GM23338 (cell line): ENCODE results near the gene AK6. TPM values are rescaled to one million over a fixed set of nuclear protein-coding genes. Genes with fewer than 3 reads are reported as not detected.

Experiments used
- ATAC-seq: fragments of 200-7000 bp; cut with Tn5 transposase; 3 replicates; pipeline ENCODE4 v1.9.1; 2020
- DNase-seq: peaks from one replicate; pipeline ENCODE4 v3.0.0-alpha.2; 2015; ENCODE audit warnings: low spot score
- H2AFZ ChIP-seq: fragments of 200-600 bp; sonication (generic); 2 replicates; pipeline ENCODE4 v1.8.0; 2016; ENCODE audit warnings: antibody characterized with exemption, mild to moderate bottlenecking, moderate library complexity
- H3F3A ChIP-seq: fragments of 200-600 bp; sonication (generic); replicated peaks from 2 replicates; pipeline ENCODE4 v1.8.0; 2017; ENCODE audit warnings: antibody characterized with exemption, mixed run types, low read depth
- H3K27ac ChIP-seq: fragments of 200-600 bp; sonication (generic); 2 replicates; pipeline ENCODE4 v1.6.1; 2016; ENCODE audit warnings: low read depth
- H3K27me3 ChIP-seq: fragments of 200-600 bp; sonication (generic); 2 replicates; pipeline ENCODE4 v1.8.0; 2016; ENCODE audit warnings: mild to moderate bottlenecking, mixed run types, moderate library complexity; ENCODE audit not compliant: insufficient read depth
- H3K36me3 ChIP-seq: fragments of 200-600 bp; sonication (generic); 2 replicates; pipeline ENCODE4 v1.8.0; 2016; ENCODE audit warnings: mild to moderate bottlenecking; ENCODE audit not compliant: insufficient read depth
- H3K4me1 ChIP-seq: fragments of 200-600 bp; sonication (generic); 2 replicates; pipeline ENCODE4 v1.8.0; 2016; ENCODE audit warnings: mild to moderate bottlenecking, moderate library complexity; ENCODE audit not compliant: insufficient read depth
- H3K4me2 ChIP-seq: fragments of 200-600 bp; sonication (generic); 2 replicates; pipeline ENCODE4 v1.7.1; 2017; ENCODE audit warnings: mixed run types
- H3K4me3 ChIP-seq: fragments of 200-600 bp; sonication (generic); 2 replicates; pipeline ENCODE4 v1.6.1; 2016; ENCODE audit warnings: mixed run types
- H3K79me2 ChIP-seq: fragments of 200-600 bp; sonication (generic); replicated peaks from 2 replicates; pipeline ENCODE4 v1.8.0; 2017; ENCODE audit warnings: mild to moderate bottlenecking; ENCODE audit not compliant: insufficient read depth
- H3K9me2 ChIP-seq: fragments of 200-600 bp; sonication (generic); 2 replicates; pipeline ENCODE4 v1.8.0; 2017; ENCODE audit not compliant: insufficient read depth
- H4K20me1 ChIP-seq: fragments of 200-600 bp; sonication (generic); replicated peaks from 2 replicates; pipeline ENCODE4 v1.8.0; 2017; ENCODE audit warnings: mild to moderate bottlenecking; ENCODE audit not compliant: insufficient read depth
- H3K27ac Mint-ChIP-seq: 2 replicates; pipeline ENCODE4 v1.8.0; 2020; ENCODE audit warnings: inconsistent platforms, mild to moderate bottlenecking, moderate library complexity, mixed read lengths
- H3K27me3 Mint-ChIP-seq: 3 replicates; pipeline ENCODE4 v1.8.0; 2022; ENCODE audit warnings: low read depth, mild to moderate bottlenecking, moderate library complexity, mixed read lengths, inconsistent platforms; ENCODE audit not compliant: insufficient read depth, poor library complexity
- H3K36me3 Mint-ChIP-seq: 3 replicates; pipeline ENCODE4 v1.8.0; 2021; ENCODE audit warnings: low read depth, mild to moderate bottlenecking, inconsistent platforms, moderate library complexity, mixed read lengths
- H3K4me1 Mint-ChIP-seq: 3 replicates; pipeline ENCODE4 v1.8.0; 2020; ENCODE audit warnings: mild to moderate bottlenecking, inconsistent platforms, mixed read lengths
- H3K4me3 Mint-ChIP-seq: 3 replicates; pipeline ENCODE4 v1.8.0; 2021; ENCODE audit warnings: moderate library complexity, mild to moderate bottlenecking, inconsistent platforms, mixed read lengths
- H3K9me3 Mint-ChIP-seq: 3 replicates; pipeline ENCODE4 v1.8.0; 2020; ENCODE audit warnings: moderate library complexity, mild to moderate bottlenecking, inconsistent platforms, mixed read lengths
- CREB1 ChIP-seq: fragments of 250-450 bp; sonication (Bioruptor Pico); IDR thresholded peaks from 2 replicates; pipeline ENCODE4 v1.5.0; 2020; ENCODE audit warnings: low read depth, mild to moderate bottlenecking, moderate library complexity
- CTCF ChIP-seq, 2 experiments: fragments of 200-600 bp in 1 of 2; sonication (generic) in 1 of 2; conservative IDR thresholded peaks; 2 replicates each; pipeline versions ENCODE4 v1.5.1 to v1.6.1; 2016 to 2017; ENCODE audit warnings: antibody characterized with exemption in 2 of 2, low read depth in 2 of 2, mild to moderate bottlenecking in 2 of 2, moderate library complexity in 1 of 2
- ETS1 ChIP-seq: IDR thresholded peaks from 2 replicates; pipeline ENCODE4 v1.6.1; 2016; ENCODE audit warnings: antibody characterized with exemption
- EZH2 ChIP-seq: fragments of 200-600 bp; sonication (generic); IDR thresholded peaks from one replicate; pipeline ENCODE4 v1.8.0; 2017; ENCODE audit warnings: antibody characterized with exemption, mild to moderate bottlenecking, low read depth; ENCODE audit not compliant: unreplicated experiment
- EZH2phosphoT487 ChIP-seq: fragments of 200-600 bp; sonication (generic); IDR thresholded peaks from one replicate; pipeline ENCODE4 v1.8.1; 2018; ENCODE audit warnings: antibody characterized with exemption; ENCODE audit not compliant: unreplicated experiment
- NANOG ChIP-seq: IDR thresholded peaks from 2 replicates; pipeline ENCODE4 v1.6.1; 2016; ENCODE audit warnings: antibody characterized with exemption, borderline replicate concordance
- POLR2AphosphoS5 ChIP-seq: IDR thresholded peaks from 2 replicates; pipeline ENCODE4 v1.6.1; 2016; ENCODE audit warnings: antibody characterized with exemption, low read depth
- REST ChIP-seq: IDR thresholded peaks from one replicate; pipeline ENCODE4 v1.6.1; 2018; ENCODE audit warnings: antibody characterized with exemption; ENCODE audit not compliant: unreplicated experiment
- STAT1 ChIP-seq: IDR thresholded peaks from one replicate; pipeline ENCODE4 v1.6.1; 2016; ENCODE audit warnings: antibody characterized with exemption; ENCODE audit not compliant: unreplicated experiment
- ZNF114 ChIP-seq: fragments of 250-450 bp; sonication (Bioruptor Pico); IDR thresholded peaks from 2 replicates; pipeline ENCODE4 v1.5.0; 2020; ENCODE audit warnings: mild to moderate bottlenecking, moderate library complexity
- ZNF331 ChIP-seq: fragments of 250-450 bp; sonication (Bioruptor Pico); IDR thresholded peaks from 2 replicates; pipeline ENCODE4 v1.5.0; 2020; ENCODE audit warnings: low read depth, mild to moderate bottlenecking, moderate library complexity
- polyA plus RNA-seq: library from polyadenylated mRNA; unstranded; fragments of >200 nt; fragmentation: Nextera tagmentation; extraction: Ambion mirVana; gene quantifications from 2 replicates; pipeline ENCODE4 v1.2.1, GENCODE V29; 2016
- total RNA-seq: library from RNA; depleted of rRNA; stranded (reverse); fragments of >200 nt; shearing (Covaris generic); gene quantifications from 2 replicates; pipeline ENCODE4 v1.2.3, GENCODE V29; 2014

The AK6 gene
- total and polyA plus RNA-seq, 2 experiments from 2014 or later: 37.3 to 260 TPM

- H3K9me3 Mint-ChIP-seq: peaks cover 21% of the 10 kb centered on the region
Observed at GRCh38 chr5:69308046-69308553, 61.2 kb downstream of the AK6 start.

GRCh38 chr5:69305512-69305911, 63.8 kb downstream of the AK6 start:
- peaks cover 21% of the 10 kb centered on the region for H3K36me3 Mint-ChIP-seq
- TF ChIP-seq ZNF114 (CRISPR knock-in tag) (no peak), NANOG (no peak), POLR2AphosphoS5 (no peak), STAT1 (no peak), EZH2phosphoT487 (no peak), ZNF331 (CRISPR knock-in tag) (no peak), REST (no peak)
- peaks cover 3% of the 10 kb centered on the region; the same call in 1 of the 2 replicates for H3K9me2 ChIP-seq
- peaks cover 3% of the 10 kb centered on the region for H3K27me3 Mint-ChIP-seq
- H3K27me3 ChIP-seq: no peaks in the 10 kb centered on the region
- no peak overlapping the region for H3K27ac ChIP-seq
- H3K36me3 ChIP-seq: no peaks in the 10 kb centered on the region
- ATAC-seq (no peak), DNase-seq (no peak)
- H3K4me2 ChIP-seq: no peak overlapping the region
- no peak overlapping the region for H3K4me3 ChIP-seq
- H3K9me3 Mint-ChIP-seq: peaks cover 21% of the 10 kb centered on the region
- H3F3A ChIP-seq: no peaks in the 10 kb centered on the region
- no peak overlapping the region for H3K27ac Mint-ChIP-seq
- no peaks in the 10 kb centered on the region for H3K4me1 Mint-ChIP-seq
- no peaks in the 10 kb centered on the region for H3K4me1 ChIP-seq
- H2AFZ ChIP-seq: no peak overlapping the region
- no peaks in the 10 kb centered on the region for H4K20me1 ChIP-seq
- no peaks in the 10 kb centered on the region for H3K79me2 ChIP-seq
- no peak overlapping the region for H3K4me3 Mint-ChIP-seq

More at GRCh38 chr5:69308046-69308553, 61.2 kb downstream of the AK6 start:
- no peak for ATAC-seq
- no peaks in the 10 kb centered on the region for H4K20me1 ChIP-seq
- no peaks in the 10 kb centered on the region for H3K4me1 ChIP-seq
- no peak for DNase-seq
- H2AFZ ChIP-seq: no peak overlapping the region
- Mint-ChIP-seq H3K27ac (no peak overlapping the region), H3K36me3 (peaks cover 27% of the 10 kb centered on the region), H3K27me3 (no peaks in the 10 kb centered on the region), H3K4me1 (0 out of 3 replicates have a peak, but pooled peaks cover 3% of the 10 kb centered on the region), H3K4me3 (no peak overlapping the region)
- H3K4me2 ChIP-seq: no peak overlapping the region
- TF ChIP-seq EZH2 (no peak), CTCF (conservative IDR thresholded peaks at IDR 0.05; ENCODE audit: low read depth in 2 of 2) (no peak), POLR2AphosphoS5 (no peak), EZH2phosphoT487 (no peak), ETS1 (no peak), CREB1 (CRISPR knock-in tag) (no peak)
- H3K9me2 ChIP-seq: peaks cover 3% of the 10 kb centered on the region; the same call in 1 of the 2 replicates
- H3K27ac ChIP-seq: no peak overlapping the region
- H3K36me3 ChIP-seq: no peaks in the 10 kb centered on the region
- no peaks in the 10 kb centered on the region for H3K27me3 ChIP-seq
- H3K79me2 ChIP-seq: no peaks in the 10 kb centered on the region
- H3K4me3 ChIP-seq: no peak overlapping the region
- H3F3A ChIP-seq: no peaks in the 10 kb centered on the region
